ENCODE measurements around the gene UBALD2.
"Not testable (repeated sequence)": the region's sequence is repeated elsewhere in the genome, so short reads cannot be mapped to it uniquely, and the experiment has no call there.

Gene UBALD2

DNA sequence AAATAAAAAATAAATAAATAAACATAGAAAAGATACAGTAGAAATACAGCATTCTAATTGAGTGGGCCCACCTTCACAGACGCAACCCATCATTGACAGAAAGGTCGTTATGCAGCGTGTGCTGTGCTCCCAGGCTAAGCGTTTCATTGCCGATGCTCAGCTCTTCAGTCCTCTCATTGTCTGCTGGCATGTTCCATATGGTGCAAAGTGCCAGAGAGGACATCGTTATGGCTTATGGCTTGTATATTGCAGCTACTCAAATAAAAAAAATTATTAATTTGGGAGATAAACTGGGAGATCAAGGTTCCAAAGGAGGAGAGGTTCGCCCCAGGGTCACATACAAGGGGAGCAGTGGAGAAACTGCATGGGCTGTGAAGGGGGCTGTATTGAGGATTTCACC is 11.3 kb upstream of the UBALD2 start:
- no peaks in the 10 kb centered on the region for H3K27me3 Mint-ChIP-seq
- DNase-seq (no peak), ATAC-seq (no peak)
- peak overlapping the region in 1 of 2 donors; percentile 18 for H3K4me3 Mint-ChIP-seq
- H3K27ac Mint-ChIP-seq, result no peak overlapping the region
- peaks cover 52% of the 10 kb centered on the region for H3K4me1 Mint-ChIP-seq
- H3K9me3 Mint-ChIP-seq, result peaks cover 0 to 5% of the 10 kb centered on the region in 2 donors

DNA sequence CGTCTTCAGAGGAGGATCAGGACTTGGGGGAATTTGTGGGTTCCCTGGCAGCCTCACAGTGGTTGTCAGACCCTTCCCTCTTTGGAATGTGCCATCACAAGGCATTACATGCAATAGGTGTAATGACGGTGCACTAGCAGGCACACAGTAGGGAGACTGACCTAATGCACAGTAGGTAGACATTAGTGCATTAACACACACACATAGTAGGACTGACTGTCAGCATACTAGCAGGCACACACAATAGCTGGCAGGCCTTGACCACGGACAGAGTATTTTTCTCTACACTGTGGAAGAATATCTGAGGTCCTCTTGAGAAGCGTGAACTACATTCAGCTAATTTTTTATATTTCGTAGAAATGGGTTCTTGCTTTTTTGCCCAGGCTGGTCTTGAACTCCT is 10.9 kb upstream of the UBALD2 start:
- Mint-ChIP-seq H3K9me3 (peaks cover 0 to 5% of the 10 kb centered on the region in 2 donors), H3K27me3 (no peaks in the 10 kb centered on the region), H3K4me1 (peaks cover 56% of the 10 kb centered on the region), H3K27ac (no peak overlapping the region), H3K4me3 (peak overlapping the region in 1 of 2 donors; percentile 18)
- no peak for ATAC-seq
- DNase-seq, result no peak

DNA sequence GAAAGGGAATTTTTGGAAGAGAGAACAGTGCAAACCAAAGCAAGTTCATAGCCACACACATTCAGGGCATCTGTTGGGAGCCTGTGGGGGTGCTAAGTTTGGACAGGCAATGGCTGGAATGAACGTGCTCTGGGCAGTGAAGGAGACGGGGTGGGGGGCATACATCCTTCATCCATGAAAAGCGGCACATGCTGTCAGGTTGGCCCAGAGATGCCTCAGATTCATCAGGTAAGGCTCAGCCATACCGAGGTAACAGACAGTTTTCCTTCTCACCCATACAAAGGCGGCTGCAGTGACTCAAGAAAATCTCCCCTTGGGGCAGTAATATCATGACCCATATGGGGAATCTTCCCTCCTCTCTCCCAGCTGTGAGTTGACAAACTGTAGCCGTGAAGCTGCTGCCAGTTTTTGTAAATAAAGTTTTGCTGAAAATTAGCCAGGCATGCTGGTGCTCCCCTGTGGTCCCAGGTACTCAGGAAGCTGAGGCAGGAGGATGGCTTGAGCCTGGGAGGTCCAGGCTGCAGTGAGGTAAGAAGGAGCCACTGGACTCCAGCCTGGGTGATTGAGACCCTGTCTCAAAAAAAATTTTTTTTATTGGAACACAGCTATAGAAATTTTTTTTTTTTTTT is 9.2 kb upstream of the UBALD2 start:
- H3K4me1 Mint-ChIP-seq, result peaks cover 59% of the 10 kb centered on the region

DNA sequence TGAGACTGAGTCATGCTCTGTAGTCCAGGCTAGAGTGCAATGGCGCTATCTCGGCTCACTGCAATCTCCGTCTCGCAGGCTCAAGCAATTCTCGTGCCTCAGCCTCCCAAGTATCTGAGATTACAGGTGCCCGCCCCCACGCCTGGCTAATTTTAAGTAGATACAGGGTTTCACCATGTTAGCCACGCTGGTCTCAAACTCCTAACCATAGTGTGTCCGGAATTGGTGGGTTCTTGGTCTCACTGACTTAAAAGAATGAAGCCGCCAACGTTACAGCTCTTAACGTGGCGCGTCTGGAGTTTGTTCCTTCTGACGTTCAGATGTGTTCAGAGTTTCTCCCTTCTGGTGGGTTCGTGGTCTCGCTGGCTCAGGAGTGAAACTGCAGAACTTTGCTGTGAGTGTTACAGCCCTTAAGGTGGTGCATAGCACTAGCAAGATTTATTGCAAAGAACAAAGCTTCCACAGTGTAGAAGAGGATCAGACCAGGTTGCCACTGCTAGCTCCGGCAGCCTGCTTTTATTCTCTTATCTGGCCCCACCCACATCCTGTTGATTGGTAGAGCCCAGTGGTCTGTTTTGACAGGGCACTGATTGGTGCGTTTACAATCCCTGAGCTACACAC is 8.6 kb upstream of the UBALD2 start:
- Mint-ChIP-seq H3K27ac (peak overlapping the region; percentile 90 to 98), H3K4me3 (peak overlapping the region; percentile 61 to 81), H3K4me1 (peaks cover 56% of the 10 kb centered on the region)
- not testable (repeated sequence) for H3K9me3 Mint-ChIP-seq, H3K27me3 Mint-ChIP-seq
- DNase-seq (peak; percentile 82 to 87), ATAC-seq (peak; percentile 90)

More for the DNA sequence above, 9.2 kb upstream of the UBALD2 start:
- ATAC-seq, result peak; percentile 1
- DNase-seq, result no peak
- Mint-ChIP-seq H3K27ac (peak overlapping the region; percentile 90 to 98), H3K4me3 (peak overlapping the region; percentile 61 to 81), H3K27me3 (no peaks in the 10 kb centered on the region), H3K9me3 (peaks cover 0 to 5% of the 10 kb centered on the region in 2 donors)

DNA sequence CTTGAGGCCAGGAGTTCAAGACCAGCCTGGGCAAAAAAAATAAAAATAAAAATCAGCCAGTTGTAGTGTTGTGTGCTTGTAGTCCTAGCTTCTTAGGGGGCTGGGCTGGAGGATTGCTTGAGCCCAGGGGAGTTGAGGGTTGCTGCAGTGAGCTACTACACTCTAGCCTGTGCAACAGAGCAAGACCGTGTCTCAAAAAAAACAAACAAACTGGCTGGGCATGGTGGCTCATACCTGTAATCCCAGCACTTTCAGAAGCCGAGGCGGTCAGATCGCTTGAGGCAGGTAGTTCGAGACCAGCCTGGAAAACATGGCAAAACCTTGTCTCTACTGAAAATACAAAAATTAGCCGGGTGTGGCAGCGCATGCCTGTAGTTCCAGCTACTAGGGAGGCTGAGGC is 4.9 kb upstream of the UBALD2 start:
- no peaks in the 10 kb centered on the region for H3K27me3 Mint-ChIP-seq
- H3K4me1 Mint-ChIP-seq, result peaks cover 63% of the 10 kb centered on the region
- ATAC-seq (no peak), DNase-seq (no peak)
- peaks cover 0 to 5% of the 10 kb centered on the region in 2 donors for H3K9me3 Mint-ChIP-seq
- H3K4me3 Mint-ChIP-seq, result no peak overlapping the region
- no peak overlapping the region for H3K27ac Mint-ChIP-seq

DNA sequence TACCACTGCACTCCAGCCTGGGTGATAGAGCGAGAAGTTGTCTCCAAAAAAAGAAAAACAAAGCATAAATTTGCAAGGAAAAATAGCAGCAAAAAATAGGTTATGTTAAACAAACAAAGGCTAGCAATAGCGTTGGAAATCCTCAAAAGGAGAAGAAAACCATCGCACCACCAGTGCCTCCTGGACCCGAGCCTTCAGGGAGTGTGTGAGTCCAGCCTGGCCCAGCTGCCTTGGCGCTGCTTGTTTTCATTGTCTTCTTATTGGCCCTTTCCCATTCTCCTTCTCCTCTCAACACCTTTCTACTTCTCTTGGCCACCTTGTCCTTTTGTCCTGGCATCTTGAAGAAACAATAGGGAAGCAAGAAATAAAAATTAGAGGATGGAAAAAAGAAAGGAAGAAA is 4.5 kb upstream of the UBALD2 start:
- Mint-ChIP-seq H3K27me3 (no peaks in the 10 kb centered on the region), H3K9me3 (peaks cover 0 to 5% of the 10 kb centered on the region in 2 donors), H3K27ac (no peak overlapping the region), H3K4me1 (peaks cover 59% of the 10 kb centered on the region), H3K4me3 (no peak overlapping the region)
- DNase-seq (no peak), ATAC-seq (no peak)

DNA sequence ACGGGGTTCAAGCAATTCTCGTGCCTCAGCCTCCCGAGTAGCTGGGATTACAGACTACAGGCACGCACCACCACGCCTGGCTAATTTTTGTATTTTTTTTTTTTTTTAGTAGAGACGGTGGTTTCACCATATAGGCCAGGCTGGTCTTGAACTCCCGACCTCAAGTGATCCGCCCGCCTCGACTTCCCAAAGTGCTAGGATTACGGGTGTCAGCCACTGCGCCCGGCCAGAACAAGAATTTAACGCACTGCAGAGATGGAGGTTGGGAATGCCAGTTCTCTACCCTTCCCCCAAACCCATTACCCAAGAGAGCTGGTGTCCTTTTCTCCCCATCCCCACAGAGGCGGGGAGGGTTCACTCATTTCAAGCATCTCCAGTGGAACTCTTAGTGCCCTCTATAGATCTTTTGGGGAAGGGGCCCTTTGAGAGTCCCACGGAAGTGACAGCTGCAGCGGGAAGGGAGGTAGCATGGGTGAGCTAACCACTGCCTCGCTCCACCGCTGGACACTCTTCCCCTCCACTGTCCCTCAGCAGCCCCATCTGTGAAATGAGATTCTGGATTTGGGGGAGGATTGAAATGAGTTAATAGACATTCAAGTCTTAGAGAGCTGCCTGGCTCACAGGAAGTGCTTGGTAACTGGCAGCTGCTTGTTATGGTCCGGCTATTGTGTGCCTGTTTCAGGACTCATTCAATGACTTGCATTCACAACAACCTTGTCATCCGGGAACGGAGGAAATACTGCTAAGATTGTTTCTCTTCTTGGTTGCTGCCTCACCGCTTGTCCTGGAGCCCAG is 3.5 kb upstream of the UBALD2 start:
- ATAC-seq (no peak), DNase-seq (peak in 1 of 2 donors; percentile 57)
- H3K9me3 Mint-ChIP-seq, result peaks cover 0 to 5% of the 10 kb centered on the region in 2 donors
- no peaks in the 10 kb centered on the region for H3K27me3 Mint-ChIP-seq
- H3K4me1 Mint-ChIP-seq, result peaks cover 49% of the 10 kb centered on the region
- peak overlapping the region; percentile 83 to 99 for H3K27ac Mint-ChIP-seq
- peak overlapping the region; percentile 78 to 86 for H3K4me3 Mint-ChIP-seq

DNA sequence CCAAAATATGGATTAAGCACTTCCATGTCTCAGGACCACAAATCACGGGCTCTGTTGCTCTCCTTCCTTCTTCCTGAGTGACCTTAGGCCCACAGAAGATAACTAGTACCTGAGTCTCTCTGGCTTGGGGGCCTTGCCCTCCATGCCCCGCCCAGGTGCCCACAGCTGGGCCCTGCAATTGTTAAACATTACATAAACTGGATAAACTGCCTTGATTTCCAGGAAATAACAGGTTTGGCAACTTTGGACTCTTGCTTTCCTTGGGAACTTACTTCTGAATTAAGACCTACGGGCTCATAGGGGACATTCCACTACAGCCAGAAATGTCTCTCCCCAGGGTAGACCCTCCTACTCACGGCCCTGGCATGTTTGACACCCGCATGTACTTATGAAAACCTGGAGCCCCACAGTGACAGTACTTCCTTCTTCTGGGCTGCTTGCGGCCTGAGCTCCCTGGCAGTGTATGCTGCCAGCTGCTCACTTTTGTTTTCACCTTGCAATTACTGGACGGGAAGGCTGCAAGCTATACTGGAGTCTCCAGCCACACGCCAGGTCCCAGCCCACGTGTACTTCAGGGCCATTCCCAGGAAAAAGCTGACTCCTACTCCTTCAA is 2.3 kb upstream of the UBALD2 start:
- ATAC-seq, result no peak
- peak overlapping the region; percentile 78 to 86 for H3K4me3 Mint-ChIP-seq
- H3K27ac Mint-ChIP-seq, result peak overlapping the region; percentile 88 to 99
- H3K27me3 Mint-ChIP-seq, result no peaks in the 10 kb centered on the region
- H3K9me3 Mint-ChIP-seq, result no peaks in the 10 kb centered on the region
- DNase-seq, result peak; percentile 30 to 62
- H3K4me1 Mint-ChIP-seq, result peaks cover 49% of the 10 kb centered on the region

DNA sequence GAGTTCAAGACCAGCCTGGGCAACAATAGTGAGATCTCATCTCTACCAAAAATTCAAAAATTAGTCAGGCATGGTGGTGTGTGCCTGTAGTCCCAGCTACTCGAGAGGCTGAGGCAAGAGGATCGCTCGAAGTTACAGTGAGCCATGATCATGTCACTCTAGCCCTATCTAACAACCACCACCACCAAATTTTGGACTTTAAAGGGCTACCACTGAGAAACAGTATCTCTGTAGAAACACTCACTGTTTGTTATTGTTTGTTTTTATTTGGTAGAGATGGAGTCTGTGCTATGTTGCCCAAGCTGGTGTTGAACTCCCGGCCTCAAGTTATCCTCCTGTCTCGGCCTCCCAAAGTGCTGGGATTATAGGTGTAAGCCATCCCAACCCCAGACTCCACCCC is 1.3 kb upstream of the UBALD2 start:
- no peaks in the 10 kb centered on the region for H3K9me3 Mint-ChIP-seq
- peak overlapping the region; percentile 98 to 99 for H3K27ac Mint-ChIP-seq
- H3K27me3 Mint-ChIP-seq, result no peaks in the 10 kb centered on the region
- H3K4me1 Mint-ChIP-seq, result peaks cover 56% of the 10 kb centered on the region
- peak overlapping the region; percentile 78 to 86 for H3K4me3 Mint-ChIP-seq
- DNase-seq (no peak), ATAC-seq (no peak)

DNA sequence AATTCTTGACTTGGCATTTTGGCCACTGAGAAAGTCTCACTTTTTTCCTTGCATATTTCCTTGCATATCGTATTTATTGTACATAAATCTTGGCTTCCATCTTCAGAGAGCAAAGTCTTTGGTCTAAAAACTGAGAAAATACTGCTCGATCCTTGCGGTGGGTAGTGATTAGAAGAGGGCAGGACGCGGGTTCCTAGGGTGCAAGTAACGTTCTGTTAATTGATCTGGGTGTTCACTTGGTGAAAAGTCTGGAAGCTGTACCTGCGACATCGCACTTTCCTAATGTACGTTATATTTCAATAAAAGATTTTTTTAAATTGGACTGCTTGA is 758 bp upstream of the UBALD2 start:
- Mint-ChIP-seq H3K4me3 (peak overlapping the region; percentile 78 to 86), H3K27ac (peak overlapping the region; percentile 98 to 99), H3K4me1 (peaks cover 56% of the 10 kb centered on the region), H3K27me3 (no peaks in the 10 kb centered on the region), H3K9me3 (no peaks in the 10 kb centered on the region)
- no peak for DNase-seq
- ATAC-seq, result no peak

DNA sequence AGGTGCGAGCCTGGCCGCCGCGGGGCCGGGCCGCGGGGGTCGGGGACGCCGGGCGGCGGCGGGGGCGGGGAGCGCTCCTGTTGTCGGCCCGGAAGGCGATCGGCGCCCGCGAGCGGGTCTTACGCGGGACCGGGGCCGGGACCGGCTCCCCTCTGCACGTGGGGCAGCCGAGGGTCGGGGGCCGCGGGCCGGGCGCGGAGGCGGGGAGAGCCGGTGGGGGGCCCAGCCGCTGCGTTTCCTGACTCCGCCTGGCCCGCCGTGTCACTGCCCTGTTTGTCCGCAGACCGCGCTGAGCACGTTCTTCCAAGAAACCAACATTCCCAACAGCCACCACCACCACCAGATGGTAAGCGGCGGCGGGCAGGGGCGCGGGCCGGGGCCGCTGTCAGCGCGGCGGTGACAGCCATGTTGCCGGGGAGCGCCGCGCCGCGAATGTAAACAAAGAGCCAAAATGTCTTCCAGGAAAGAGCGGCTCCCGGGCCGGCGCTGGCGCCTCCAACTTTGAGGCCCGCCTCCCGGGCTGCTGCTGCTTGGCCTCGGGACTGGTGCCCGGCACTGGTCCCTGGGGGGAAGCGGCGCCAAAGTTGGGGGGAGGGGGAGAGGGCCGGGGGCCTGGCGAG is 586 bp downstream of the UBALD2 start:
- Mint-ChIP-seq H3K27me3 (no peaks in the 10 kb centered on the region), H3K4me3 (peak overlapping the region; percentile 93), H3K9me3 (no peaks in the 10 kb centered on the region), H3K4me1 (peaks cover 65% of the 10 kb centered on the region), H3K27ac (peak overlapping the region; percentile 99 to 100)
- ATAC-seq, result no peak
- DNase-seq, result peak; percentile 47 to 61

DNA sequence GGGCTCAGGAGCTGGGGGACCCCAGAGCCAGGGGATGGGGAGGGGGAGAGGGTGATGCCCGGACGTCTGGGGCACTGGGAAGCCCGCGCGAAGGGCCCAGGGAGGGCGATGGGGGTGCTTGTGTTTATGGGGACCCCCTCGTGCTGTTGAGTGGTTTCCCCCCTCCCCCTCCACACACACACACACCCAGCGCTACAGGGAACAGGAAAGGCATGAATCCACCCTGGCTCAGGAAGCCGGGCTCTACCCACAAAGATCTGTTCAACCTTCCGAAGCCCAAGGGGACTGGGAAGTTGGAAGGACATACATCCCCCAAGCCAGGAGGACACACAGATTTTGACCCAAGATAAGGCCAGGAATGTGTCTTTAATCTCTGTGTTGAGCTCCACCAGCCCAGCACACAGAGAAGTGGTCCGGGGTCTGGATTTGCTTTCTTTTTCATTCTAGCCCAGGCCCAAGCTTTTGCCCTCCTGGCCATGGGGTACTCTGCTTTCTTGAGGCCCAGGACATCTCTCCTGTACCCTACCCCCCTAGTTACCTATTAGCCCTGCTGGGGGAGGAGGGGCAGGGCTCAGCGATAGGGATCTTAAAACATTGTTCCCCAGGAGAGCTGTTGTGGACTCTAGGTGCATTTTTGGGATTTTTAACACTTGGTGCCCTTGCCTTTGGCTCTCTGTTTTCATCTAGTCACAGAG is 1.2 kb downstream of the UBALD2 start:
- H3K9me3 Mint-ChIP-seq, result no peaks in the 10 kb centered on the region
- DNase-seq (peak; percentile 34 to 47), ATAC-seq (no peak)
- no peaks in the 10 kb centered on the region for H3K27me3 Mint-ChIP-seq
- H3K27ac Mint-ChIP-seq, result peak overlapping the region; percentile 99 to 100
- H3K4me3 Mint-ChIP-seq, result peak overlapping the region; percentile 93
- H3K4me1 Mint-ChIP-seq, result peaks cover 71% of the 10 kb centered on the region

DNA sequence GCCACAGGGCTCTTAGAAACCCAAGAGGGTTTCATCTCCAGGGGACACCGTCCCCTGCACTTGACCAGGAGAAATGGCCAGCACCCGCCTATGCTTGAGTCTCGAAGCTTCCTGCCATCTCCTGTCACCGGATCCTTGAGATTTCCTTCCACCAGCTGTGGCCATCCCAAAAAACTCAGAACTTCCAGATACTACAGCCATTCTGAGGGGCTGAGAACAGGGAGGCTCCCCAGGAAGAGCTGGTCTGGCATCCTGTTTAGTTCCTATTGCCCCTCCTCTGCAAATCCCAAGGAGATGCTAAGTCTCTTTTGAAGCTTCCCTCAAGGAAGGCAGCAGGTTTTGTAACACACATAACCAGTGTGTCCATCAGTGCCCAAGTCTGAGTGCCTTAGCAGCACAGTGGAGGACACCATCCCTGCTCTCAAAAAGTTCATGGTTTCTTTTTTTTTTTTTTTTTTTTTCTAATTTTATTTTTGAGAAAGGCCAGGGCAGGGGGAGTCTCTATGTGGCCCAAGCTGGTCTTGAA is 2.0 kb downstream of the UBALD2 start:
- H3K27me3 Mint-ChIP-seq, result no peaks in the 10 kb centered on the region
- H3K4me1 Mint-ChIP-seq, result peaks cover 69% of the 10 kb centered on the region
- H3K9me3 Mint-ChIP-seq, result no peaks in the 10 kb centered on the region
- peak overlapping the region; percentile 93 for H3K4me3 Mint-ChIP-seq
- DNase-seq (peak in 1 of 2 donors; percentile 28), ATAC-seq (no peak)
- peak overlapping the region; percentile 99 to 100 for H3K27ac Mint-ChIP-seq

DNA sequence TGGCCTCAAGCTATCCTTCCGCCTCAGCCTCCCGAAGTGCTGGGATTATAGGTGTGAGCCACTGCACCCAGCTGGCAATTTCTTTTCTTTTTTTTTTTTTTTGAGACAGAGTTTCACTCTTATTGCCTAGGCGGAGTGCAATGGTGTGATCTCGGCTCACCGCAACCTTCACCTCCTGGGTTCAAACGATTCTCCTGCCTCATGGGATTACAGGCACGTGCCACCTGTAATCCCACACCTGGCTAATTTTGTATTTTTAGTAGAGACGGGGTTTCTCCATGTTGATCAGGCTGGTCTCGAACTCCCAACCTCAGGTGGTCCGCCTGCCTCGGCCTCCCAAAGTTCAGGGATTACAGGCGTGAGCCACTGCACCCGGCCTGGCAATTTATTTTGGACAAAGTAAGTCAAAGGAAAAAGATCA is 2.4 kb downstream of the UBALD2 start:
- peaks cover 69% of the 10 kb centered on the region for H3K4me1 Mint-ChIP-seq
- not testable (repeated sequence) for H3K9me3 Mint-ChIP-seq, ATAC-seq, H3K27me3 Mint-ChIP-seq
- DNase-seq, result peak in 1 of 2 donors; percentile 45
- peak overlapping the region; percentile 99 to 100 for H3K27ac Mint-ChIP-seq
- peak overlapping the region; percentile 93 for H3K4me3 Mint-ChIP-seq
